Transverse colon (tissue), 4 donors: ENCODE measurements around the gene NUMBL.

ENCODE experiments used
- POLR2A ChIP-seq: fragments of 450-650 bp; IDR thresholded peaks from one replicate; pipeline ENCODE4 v1.6.1; 2016; ENCODE audit warnings: antibody characterized with exemption, mild to moderate bottlenecking, moderate library complexity
- POLR2AphosphoS5 ChIP-seq, 3 donors: sonication (generic); formaldehyde crosslinking; IDR thresholded peaks; one replicate each; pipeline ENCODE4 v1.6.1; 2016; ENCODE audit warnings: antibody characterized with exemption in 3 of 3
- TF ChIP-seq, protein P1 (sequence below), 5 experiments: fragments of 200-600 bp in 3 of 5; fragments of 450-650 bp in 2 of 5; sonication (generic) in 3 of 5; IDR thresholded peaks; 1 replicate in 2 of 5; 2 replicates in 3 of 5; pipeline ENCODE4 v1.5.1; 2016 to 2017; ENCODE audit warnings: antibody characterized with exemption in 5 of 5, inconsistent platforms in 3 of 5, mild to moderate bottlenecking in 2 of 5, moderate library complexity in 1 of 5

DNA sequence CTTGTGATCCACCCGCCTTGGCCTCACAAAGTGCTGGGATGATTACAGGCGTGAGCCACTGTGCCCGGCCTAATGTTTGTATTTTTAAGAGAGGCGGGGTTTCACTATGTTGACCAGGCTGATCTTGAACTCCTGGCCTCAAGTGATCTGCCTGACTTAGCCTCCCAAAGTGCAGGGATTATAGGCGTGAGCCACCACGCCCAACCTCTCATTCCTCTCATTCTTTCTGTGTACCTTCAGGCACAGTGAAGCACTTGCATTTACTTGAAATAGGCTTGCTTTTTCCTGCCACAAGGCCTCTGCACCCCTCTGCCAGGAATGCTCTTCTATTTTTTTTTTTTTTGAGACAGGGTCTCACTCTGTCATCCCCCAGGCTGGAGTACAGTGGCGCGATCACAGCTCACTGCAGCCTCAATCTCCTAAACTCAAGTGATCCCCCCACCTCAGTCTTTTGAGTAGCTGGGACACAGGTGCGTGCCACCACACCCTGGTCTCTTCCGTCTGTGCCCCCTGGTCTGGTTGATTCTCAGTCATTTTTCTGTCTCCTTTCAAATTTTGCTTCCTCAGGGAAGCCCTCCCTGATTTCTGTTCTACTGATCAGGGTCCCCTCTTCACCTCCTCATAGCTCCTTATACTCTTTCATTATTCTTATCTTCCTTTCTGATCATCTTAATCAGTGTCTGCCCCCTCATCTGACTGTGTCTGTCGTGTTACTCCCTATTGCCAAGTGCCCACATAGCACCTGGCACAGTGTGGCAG is 44.7 kb upstream of the NUMBL start:
- TF ChIP-seq POLR2A (no peak), POLR2AphosphoS5 (IDR thresholded peaks at IDR 0.05) (peak in 1 of 3 donors; percentile 51)
- TF ChIP-seq, protein P1, sequence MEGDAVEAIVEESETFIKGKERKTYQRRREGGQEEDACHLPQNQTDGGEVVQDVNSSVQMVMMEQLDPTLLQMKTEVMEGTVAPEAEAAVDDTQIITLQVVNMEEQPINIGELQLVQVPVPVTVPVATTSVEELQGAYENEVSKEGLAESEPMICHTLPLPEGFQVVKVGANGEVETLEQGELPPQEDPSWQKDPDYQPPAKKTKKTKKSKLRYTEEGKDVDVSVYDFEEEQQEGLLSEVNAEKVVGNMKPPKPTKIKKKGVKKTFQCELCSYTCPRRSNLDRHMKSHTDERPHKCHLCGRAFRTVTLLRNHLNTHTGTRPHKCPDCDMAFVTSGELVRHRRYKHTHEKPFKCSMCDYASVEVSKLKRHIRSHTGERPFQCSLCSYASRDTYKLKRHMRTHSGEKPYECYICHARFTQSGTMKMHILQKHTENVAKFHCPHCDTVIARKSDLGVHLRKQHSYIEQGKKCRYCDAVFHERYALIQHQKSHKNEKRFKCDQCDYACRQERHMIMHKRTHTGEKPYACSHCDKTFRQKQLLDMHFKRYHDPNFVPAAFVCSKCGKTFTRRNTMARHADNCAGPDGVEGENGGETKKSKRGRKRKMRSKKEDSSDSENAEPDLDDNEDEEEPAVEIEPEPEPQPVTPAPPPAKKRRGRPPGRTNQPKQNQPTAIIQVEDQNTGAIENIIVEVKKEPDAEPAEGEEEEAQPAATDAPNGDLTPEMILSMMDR (IDR thresholded peaks at IDR 0.05) = no peak
